Activated CD4-positive, alpha-beta T cell treated with anti-CD3 and anti-CD28 coated beads for 24 hours (primary cell): Measurements from ENCODE around the gene AMIGO1.
A peak's percentile ranks its signal among the peaks of the same experiment; 100 is the strongest.
"Not testable (repeated sequence)": the region's sequence is repeated elsewhere in the genome, so short reads cannot be mapped to it uniquely, and the experiment has no call there.

Experiments
- DNase-seq, 2 donors: peaks; one replicate each; pipeline ENCODE4 v3.0.0-alpha.2; 2020; ENCODE audit warnings: low read depth in 2 of 2

AMIGO1 gene

DNA sequence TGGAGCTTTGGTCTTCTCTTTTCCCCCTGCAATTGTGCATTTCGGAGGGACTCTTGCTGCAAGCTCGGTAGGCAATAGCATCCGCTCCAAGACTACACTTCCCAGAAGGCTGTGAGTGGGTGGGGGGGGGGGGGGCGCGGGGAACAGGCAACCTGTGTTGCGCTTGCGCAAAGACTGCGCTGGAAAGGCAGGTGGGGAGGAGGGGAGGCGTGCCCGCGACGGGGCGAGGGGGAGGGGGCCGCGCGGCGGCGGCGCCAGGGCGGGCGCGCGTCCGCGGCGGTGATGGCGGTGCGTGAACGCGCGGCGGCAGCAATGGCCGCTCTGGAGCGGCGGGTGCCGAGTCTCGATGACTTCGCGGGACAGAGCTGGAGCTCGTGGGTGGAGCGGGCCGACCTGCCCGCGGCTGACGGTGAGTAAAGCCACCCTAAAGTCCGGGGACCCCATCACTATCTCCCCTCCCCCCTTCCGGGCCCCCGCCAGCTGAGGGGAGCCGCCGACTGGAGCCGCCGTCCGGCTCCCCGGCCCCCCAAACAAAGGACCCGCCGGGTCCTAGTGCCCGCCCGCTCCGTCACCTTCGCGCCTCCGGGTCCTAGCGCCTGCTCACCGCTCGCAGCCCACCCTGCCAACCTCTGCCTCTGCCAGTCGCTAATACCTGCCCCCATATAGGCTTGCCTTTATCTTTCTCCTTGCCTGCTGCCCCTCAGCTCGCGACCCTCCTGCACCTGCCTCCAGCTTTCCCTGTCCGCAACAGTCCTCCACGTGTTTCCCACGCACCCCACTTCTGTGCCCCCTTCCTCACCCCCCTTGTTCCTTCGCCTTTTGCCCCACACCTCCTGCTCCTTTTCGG is 25.6 kb downstream of the AMIGO1 start, which contains the start of gene ATXN7L2:
Gene ATXN7L2, plus strand, starts transcription at position 234 of the 847 bp plus-strand sequence. Its CDS starts 49 bp downstream, at position 283.
- DNase-seq: peak; percentile 78 to 83

DNA sequence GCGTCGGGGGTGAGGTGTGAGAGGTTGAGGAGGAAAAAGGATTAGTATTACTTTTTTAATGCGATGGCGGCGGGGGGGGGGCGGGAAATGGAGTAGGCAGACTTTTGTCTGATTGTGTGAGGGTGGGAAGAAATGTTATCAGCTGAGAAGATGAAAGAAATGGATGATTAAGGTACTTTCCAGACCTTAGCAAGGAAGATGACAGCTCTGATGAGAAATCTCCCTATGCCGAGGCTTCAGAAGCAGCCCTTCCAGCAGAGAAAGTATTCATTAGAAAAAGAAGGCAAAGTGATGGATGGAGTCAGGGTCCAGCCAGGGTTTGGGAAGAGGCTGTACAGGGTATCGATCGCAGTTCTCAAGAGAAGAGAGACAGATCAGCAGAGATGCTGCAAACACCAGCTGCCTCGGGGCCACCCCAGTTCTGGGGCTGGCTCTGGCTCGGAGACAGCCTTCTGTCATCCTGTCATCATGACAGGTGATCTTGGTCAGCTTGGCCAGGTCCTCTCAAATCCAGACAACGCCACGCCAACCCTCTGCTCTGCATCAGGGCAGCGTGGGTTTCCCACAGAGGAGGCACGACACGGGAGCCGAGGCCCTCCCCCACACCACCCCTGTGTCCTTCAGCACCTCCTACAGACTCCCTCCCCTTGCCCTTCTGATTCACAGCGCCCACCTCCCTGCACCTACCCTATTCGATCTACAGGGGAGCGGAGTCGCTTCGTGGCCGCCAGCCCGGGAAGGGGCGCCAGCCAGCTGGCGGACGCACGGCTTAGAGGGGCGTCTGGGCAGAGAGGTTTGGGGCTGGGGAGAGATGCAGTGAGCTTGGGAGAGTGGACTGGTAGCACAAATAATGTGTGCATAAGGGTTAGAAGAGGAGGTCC is 26.5 kb downstream of the AMIGO1 start:
- no peak for DNase-seq

DNA sequence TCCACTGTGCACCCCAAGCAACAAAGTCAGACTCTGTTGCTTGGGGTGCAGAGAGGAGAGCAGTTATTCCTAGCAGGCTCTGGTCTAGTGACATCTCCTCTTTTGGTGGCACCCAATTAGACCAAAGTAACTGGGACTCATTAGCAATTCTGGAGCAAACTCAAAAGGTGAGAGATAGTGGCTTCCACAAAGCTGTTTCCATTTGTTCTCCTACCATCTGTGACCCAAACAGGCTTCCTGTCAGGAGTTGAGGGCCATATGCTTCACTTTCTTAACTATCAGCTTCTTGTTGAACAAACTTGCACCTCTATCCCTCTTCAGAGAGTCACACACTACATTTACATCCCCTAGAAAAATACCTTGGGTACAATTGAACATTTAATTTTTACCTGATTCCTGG is 27.3 kb downstream of the AMIGO1 start:
- no peak for DNase-seq

DNA sequence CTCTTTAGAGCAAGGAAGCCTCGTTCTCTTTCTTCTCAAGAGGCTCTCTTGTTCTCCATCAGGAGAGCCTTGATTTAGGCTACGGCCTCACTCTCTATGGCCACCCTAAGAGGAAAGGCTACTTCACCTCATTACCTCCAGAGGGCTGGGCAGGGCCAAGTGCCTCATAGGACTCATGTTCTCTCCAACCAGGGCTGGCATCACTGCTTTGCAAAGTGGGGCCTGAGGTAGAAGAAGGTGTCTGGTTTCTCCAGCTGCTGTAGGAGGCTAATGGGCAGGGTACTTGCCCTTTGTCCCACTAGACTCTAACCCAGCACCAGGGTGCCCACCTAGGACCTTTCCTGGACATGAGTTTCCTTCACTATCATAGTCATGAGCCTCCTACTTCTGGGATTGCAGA is 27.9 kb downstream of the AMIGO1 start:
- no peak for DNase-seq

DNA sequence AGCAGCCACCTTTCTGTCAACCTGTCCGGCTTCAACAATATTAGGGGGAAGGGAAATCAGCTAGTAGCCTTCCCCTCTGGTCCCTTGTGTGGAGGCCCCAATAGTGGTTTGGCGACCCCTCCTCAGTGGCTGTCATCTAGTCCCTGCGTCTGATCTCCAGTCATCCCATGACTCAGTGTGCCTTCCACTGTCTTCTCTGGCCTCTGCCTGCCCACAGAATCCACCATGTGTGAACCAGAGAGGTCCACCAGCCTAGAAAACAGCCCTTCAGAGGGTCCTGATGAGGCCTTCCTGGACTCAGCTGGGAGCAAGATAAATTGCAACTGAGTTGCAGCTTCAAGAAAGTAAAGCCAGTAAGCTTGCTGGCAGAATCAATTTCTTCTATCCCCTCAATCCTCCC is 29.6 kb downstream of the AMIGO1 start:
- no peak for DNase-seq

DNA sequence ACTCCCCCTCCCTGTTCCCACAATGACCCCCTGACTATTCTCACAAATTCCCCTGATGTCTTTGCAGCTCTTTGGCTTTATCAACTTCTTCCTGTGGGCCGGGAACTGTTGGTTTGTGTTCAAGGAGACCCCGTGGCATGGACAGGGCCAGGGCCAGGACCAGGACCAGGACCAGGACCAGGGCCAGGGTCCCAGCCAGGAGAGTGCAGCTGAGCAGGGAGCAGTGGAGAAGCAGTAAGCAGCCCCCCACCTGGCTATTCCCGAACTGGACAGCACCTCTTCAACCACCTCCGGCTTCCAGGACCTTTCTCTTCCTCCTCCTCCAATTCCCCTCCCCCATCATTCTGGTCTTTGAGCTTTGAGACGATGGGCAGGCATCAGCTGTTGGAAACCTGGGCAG is 30.2 kb downstream of the AMIGO1 start:
- DNase-seq: no peak

DNA sequence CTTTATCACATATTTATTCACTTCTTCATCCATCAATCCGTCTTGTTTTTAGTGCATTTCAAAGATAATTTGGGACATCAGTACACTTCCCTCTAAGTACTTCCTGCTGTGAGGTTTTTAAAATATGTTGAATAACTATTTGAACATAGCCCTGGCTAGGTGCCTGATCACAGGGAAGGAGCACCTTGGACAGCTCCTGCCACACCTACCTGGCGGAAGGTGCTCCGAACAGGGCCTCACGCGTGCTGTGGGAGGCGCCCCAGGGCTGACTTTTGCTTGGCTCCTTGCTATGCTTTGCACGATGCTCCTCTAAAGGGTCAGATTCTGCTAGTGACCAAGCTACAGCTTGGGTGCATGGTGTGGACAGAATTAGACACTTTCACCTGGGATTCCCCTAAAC is 30.7 kb downstream of the AMIGO1 start:
- no peak for DNase-seq

DNA sequence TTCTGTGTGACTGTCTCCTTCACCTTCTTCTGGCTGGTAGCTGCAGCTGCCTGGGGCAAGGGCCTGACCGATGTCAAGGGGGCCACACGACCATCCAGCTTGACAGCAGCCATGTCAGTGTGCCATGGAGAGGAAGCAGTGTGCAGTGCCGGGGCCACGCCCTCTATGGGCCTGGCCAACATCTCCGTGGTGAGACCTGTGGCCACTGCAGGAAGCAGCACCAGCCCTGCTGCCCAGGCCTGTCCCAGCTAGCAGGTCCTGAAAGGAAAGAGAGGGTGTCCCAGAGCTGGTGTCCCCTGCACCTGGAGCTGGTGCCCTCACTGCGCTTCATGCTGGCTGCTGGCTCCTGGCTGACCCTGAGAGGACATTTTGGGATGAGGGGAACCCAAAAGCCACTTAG is 31.7 kb downstream of the AMIGO1 start:
- DNase-seq: no peak

DNA sequence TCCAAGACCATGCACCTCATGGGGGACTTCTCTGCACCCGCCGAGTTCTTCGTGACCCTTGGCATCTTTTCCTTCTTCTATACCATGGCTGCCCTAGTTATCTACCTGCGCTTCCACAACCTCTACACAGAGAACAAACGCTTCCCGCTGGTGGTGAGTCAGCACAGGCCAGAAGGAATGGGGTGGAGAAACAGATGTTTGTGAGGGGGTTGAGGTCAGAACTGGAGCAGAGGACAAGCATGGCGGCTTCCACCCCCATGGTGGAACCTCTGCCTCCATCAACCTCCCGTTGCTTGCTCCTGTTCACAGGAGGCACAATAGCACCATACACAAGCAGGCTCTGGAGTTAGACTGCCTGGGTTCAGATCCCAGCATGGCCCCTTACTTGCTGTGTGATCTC is 32.7 kb downstream of the AMIGO1 start:
- no peak for DNase-seq

DNA sequence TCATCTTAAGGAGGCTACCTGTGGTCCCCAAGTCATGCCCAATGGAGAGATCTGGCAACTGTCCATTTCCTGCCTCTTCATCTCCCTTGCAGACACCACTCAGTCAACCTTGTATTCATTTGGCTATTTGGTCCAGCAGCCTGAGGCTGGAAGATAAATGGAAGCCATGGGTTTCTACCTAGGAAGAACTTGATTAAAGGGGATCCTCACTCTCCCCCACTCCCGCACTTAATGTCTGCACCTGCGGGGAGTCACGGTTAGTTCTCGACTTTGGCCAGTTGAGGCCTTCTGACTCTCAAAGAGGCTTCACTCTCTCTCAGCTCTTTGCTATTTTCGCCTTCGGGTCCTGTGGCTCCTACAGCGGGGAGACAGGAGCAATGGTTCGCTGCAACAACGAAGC is 34.3 kb downstream of the AMIGO1 start:
- no peak for DNase-seq

DNA sequence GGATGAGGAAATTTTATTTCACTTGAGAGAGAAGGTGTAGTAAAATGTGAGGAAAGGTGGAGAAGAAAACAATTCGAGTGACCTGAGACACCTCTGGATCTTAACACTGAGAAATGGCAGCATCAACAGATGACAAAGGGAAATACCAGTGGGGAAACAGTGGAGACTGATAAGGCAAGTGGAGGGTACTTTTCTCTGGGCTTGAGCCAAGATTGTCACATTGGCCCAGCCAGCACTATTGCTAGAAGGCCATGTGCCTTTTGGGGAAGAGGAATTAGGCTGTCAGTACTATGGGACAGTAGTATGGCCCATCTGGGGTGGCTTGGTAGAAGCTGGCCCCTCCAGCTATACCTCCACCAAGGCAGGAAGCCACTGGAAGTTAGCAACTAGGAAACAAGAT is 34.8 kb downstream of the AMIGO1 start:
- DNase-seq: no peak

DNA sequence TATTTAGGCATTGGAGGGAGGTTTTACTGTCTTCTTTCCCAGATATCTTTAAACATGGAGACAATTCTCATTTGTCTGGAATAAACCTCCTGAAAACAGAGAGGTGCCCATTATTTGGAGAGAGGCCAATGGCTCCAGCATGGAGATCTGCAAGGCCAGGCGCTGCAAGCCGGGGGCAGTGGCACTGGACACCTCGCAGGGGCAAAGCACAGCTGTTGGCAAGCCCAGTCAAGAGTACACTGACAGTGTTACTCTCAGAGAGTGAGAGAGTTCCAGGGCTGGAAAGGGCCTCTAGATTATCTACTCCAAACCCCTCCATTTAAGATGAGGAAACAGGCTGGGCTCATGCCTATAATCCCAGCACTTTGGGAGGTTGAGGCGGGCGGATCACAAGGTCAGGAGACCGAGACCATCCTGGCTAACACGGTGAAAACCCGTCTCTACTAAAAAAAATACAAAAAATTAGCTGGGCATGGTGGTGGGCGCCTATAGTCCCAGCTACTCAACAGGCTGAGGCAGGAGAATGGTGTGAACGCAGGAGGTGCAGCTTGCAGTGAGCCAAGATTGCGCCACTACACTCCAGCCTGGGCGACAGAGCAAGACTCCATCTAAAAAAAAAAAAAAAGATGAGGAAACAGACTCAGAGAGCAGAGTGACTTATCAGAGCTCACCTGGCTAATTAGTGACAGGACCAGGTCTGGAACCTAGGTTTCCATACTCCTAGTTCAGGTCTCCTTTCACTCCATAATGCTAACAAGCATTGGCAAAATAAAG is 36.1 kb downstream of the AMIGO1 start:
- not testable (repeated sequence) for DNase-seq

DNA sequence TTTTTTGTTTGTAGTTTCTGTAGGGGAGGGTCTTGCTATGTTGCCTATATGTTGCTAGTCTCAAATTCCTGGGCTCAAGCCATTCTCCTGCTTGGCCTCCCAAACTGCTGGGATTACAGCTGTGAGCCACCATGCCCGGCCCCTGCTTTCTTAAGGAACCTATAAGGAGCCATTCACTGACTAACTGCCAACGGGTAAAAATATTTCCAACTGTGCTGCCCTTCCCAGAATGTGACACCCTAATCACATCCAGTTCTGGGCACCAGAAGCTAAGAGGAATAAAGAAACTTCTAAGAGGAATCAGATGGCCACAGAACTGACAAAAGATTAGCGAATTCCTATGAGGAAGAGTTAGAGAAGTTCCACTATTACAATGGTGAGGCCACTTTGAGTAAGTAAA is 36.7 kb downstream of the AMIGO1 start:
- no peak for DNase-seq

DNA sequence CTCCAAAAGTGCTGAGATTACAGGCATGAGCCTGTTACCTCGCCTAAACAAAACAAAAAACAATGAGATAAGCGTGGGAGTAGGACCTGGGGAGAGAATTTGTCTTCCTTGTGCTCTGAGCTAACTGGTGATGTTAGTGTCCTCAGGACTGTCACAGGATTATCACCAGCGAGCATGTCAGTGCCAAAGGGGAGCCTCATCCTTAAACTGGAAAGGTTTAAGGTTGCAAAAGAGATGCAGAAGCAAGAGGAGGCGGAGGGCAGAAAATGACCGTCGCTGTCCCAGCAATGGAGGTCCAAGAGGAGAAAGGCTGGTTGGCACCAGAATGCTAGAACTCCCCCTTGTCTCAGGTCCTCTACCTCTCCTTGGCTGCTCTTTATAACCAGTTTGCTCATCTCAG is 39.3 kb downstream of the AMIGO1 start:
- no peak for DNase-seq

DNA sequence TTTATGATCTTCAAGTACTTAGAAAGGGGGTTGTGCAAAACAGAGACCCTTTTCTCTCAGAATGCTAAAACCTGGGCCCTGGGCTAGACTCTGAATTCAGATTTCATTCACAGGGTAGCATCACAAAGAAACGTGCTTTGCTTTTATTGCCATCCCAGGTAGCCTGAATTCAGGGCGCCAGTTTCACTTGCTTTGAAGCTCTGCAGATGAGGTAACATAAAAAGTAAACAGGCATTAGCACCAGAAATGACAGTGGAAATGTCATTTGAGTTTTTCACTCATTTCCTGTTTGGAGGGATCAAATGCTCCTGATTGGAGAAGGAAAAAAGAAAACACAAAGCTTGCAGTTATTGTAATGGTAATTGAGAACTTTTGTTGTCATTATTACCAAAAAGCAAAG is 40.6 kb downstream of the AMIGO1 start:
- DNase-seq: no peak

DNA sequence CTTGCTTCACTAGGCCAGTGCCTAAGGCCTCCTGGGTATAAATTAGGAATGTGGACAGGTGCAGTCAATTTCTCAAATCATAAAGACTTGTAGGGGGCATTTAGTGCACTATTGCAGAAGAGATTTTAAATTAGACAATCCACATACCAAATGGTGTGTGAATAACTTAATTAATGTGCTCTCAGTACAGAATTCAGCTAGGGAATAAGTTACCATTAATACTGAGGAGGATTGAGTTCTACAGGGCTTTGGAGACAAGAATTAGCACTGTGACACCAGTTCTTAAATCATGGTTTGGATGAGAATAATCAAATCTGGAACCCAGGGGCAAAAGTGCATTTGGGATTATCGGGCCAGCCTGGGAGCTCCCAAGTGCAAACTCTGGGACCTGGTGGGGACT is 41.5 kb downstream of the AMIGO1 start:
- DNase-seq: no peak

DNA sequence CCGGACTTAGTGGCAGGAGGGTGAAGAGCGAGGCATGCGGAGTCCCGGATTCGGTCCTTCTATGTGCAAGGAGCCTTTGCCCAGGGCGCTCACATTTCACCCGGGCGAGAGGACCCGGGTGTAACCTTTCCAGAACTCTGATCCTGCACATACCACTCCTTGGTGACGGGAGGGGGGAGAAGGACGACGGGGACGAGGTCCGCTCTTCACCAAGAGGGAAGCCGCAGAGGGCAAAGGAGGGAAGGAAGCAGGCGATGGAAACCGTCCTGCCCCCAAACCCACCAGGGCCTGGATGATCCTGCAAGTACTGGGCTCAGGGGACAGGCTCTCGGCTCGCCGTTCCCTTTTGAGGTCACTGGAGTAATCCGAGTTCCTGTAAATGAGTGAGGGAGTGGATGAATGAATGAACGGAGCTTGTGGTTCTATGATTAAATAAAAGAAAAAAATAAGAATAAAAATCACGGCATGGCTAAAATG is 42.2 kb downstream of the AMIGO1 start:
- DNase-seq: no peak

DNA sequence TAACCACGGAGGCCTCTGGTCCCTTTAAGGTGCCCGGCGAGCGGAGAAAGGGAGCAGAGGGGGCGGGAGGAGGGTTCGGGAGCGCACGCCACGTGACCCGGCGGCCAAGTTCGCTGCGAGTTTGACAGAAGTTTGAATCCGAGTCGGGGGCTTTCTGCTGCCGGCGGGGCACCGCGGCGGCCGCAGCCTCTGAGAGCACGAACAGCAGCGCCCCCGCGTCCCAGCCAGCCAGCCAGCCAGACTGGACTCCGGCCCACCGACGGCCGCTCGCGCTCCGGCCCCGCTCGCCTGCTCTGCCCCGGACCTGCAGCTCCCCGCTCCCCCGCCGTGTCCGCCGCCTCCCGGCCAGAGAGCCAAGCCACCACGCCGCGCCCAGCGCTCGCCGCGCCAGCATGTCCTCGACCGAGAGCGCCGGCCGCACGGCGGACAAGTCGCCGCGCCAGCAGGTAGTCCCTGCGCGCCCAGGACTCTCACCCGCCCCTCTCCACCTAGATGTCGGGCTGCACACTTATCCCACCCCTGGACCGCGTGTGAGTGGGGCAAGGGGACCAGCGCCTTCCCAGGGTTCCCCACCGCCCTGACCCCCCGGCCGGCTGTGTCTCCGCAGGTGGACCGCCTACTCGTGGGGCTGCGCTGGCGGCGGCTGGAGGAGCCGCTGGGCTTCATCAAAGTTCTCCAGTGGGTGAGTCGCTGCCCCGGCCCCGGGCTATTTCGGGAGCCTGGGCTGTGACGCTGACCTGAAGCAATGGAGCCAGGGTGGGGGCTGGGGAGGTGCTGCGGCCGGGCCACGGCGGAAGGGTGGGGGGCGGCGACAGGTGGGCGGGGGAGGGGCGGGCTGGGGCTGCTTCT is 42.9 kb downstream of the AMIGO1 start, which contains the start of gene SYPL2:
Gene SYPL2, plus strand, starts transcription at position 95 of the 849 bp plus-strand sequence. Its CDS starts 298 bp downstream, at position 393.
- no peak for DNase-seq

DNA sequence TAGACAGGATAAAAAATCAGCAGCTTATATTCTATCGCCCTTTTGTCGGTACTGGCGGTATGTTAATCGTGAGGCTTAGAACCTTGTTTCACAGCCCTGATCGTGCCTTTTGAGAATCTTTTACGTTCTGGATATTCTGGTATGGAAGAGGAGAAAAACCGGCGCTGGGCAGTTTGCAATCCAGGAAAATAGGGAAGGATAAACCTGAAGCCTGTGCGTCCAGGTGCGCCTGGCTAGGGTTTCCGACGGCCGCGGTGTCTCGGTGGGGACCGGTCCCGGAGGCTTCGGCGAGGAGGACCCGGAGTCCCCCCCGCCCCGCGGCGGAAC is 43.4 kb downstream of the AMIGO1 start:
- no peak for DNase-seq

DNA sequence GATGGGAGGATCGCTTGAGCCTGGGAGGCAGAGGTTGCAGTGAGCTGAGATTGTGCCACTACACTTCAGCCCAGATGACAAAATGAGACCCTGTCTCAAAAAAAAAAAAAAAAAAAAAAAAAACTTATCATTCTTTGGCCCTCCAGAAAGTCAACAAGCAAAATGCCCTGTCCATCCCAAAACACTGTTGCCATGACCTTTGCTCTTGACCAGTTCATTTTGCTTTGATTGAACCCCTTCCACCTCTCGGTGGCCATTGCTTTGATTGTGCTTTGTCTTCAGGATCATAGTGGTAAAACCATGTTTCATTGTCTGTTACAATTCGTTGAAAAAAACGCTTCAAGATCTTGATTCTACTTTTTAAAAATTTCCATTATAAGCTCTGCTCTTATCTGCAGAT is 51.7 kb downstream of the AMIGO1 start:
- no peak for DNase-seq
